Measurements from ENCODE around the gene FAM117B.

The FAM117B gene

DNA sequence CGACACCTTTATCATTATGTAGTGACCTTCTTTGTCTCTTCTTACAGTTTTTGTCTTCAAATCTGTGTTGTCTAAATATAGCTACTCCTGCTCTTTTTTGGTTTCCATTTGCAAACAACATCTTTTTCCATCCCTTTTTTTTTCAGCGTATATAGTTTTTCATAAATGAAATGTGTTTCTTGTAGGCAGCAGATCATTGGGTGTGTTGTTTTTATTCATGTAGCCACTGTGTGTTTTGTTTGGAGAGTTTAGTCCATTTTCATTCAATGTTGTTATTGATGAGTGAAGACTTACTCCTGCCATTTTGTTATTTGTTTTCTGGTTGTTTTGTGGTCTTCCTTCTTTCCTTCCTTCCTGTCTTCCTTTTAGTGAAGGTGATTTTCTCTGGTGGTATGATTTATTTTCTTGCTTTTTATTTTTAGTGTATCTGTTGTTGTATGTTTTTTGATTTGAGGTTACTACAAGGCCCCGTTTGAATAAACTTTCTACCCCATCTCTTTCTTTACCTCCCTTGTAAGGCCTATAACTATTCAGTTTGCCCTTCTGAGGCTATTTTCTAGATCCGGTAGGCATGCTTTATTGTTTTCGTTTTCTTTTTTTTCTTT, 81.4 kb downstream of the FAM117B start:
- no peak for TF ChIP-seq TAF1 (IDR thresholded peaks at IDR 0.05; ENCODE audit: borderline replicate concordance, low read depth, low read length)
- no peak for TF ChIP-seq POLR2AphosphoS5 (IDR thresholded peaks at IDR 0.05; ENCODE audit: low read depth, low read length)
- no peak for TF ChIP-seq POLR2A (IDR thresholded peaks at IDR 0.05; ENCODE audit: low read depth, low read length)
- no peak for FAIRE-seq
- DNase-seq (ENCODE audit: insufficient read length) = no peak

DNA sequence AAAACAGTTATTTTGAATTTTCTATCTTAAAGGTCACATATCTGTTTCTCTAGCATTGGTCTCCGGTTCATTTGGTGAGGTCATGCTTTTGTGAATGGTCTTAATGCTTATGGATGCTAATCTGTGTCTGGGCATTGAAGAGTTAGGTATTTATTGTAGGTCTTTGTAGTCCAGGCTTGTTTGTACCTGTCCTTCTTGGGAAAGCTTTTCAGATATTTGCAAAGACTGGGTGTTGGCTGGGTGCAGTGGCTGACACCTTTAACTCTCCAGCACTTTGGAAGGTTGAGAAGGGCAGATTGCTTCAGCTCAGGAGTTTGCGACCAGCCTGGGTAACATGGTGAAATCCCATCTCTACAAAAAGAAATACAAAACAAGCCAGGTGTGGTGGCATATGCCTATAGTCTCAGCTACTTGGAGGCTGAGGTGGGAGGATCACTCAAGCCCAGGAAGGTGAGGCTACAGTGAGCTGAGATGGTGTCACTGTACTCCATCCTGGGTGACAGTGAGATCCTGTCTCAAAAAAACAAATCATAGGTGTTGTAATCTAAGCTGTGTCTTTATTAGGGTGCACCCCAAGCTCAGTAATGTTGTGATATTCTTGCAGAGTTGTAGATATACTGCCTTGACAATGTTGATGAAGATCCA, 82.3 kb downstream of the FAM117B start:
- TF ChIP-seq TAF1 (IDR thresholded peaks at IDR 0.05; ENCODE audit: borderline replicate concordance, low read depth, low read length) (no peak), POLR2AphosphoS5 (IDR thresholded peaks at IDR 0.05; ENCODE audit: low read depth, low read length) (no peak)
- FAIRE-seq = no peak

DNA sequence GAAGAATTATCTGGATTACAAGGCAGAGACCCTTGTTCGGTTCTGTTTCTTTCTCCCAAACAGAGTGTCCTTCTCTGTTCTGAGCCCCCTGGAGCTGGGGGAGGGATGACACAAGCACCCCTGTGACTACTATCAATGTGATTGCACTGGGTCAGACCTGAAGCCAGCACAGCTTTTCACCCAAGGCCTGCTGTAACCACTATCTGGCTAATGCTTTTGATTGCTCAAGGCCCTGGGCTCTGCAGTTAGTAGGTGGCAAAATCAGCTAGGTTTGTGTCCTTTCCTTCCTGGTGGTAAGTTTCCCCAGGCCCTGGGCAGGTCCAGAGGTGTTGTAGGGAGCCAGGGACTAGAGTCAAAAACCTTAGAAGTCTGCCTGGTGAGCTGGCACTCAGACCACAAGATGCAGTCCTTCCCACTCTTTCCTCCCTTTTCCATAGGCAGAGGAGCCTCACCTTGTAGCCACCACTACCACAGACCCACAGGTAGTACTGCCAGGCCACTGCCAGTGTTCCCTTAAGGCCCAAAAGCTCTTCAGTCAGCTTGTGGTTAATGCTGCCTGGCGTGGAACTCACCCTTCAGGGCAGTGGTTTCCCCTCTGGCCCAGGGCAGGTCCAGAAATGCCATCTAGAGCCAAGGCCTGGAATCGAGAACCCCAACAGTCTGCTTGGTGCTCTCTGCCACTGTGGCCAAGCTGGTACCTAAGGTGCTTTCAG, 83.0 kb downstream of the FAM117B start:
- DNase-seq (ENCODE audit: insufficient read length) (no peak), FAIRE-seq (no peak)
- no peak for TF ChIP-seq POLR2A (IDR thresholded peaks at IDR 0.05; ENCODE audit: low read depth, low read length)

More for the DNA sequence above, 82.3 kb downstream of the FAM117B start:
- DNase-seq (ENCODE audit: insufficient read length) = no peak

DNA sequence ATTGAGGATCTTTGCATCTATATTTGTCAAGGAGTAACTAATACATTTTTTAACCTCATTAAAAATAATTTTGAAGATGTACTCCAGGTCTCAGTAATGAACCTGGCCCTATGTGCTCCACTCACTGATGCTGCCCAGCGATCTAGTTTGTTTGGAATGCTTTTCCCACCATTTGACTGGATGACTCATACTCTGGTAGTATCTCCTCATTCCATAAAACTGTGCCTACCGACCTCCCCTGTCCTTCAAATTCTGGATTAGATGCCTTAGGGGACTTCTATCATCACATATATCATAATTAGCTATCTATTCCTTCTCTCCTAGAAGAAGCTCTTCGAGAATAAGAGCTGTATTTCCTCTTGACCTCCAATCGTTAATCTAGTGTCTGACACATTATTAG, 83.8 kb downstream of the FAM117B start:
- no peak for FAIRE-seq
- DNase-seq (ENCODE audit: insufficient read length) = no peak
- TF ChIP-seq POLR2A (IDR thresholded peaks at IDR 0.05; ENCODE audit: low read depth, low read length) (no peak), POLR2AphosphoS5 (IDR thresholded peaks at IDR 0.05; ENCODE audit: low read depth, low read length) (no peak), TAF1 (IDR thresholded peaks at IDR 0.05; ENCODE audit: borderline replicate concordance, low read depth, low read length) (no peak)

DNA sequence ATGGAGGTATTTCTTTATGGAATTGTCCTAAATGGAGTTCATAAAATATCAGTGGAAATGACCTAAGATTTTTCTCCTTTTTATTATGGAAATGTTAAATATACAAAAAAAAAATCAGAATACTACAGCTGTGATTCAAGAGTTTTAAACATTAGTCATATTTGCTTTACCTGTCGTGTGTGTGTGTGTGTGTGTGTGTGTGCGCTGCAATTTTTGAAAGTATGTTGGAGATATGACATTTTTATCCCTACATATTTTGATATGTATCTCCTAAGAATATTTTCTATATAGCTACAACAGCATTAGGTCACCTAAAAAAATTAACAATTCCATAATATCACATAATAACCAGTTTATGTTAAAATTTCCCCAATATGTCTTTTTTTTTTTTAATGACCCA, 85.5 kb downstream of the FAM117B start:
- FAIRE-seq (no peak), DNase-seq (ENCODE audit: insufficient read length) (no peak)
- TF ChIP-seq POLR2A (IDR thresholded peaks at IDR 0.05; ENCODE audit: low read depth, low read length) (no peak), POLR2AphosphoS5 (IDR thresholded peaks at IDR 0.05; ENCODE audit: low read depth, low read length) (no peak), TAF1 (IDR thresholded peaks at IDR 0.05; ENCODE audit: borderline replicate concordance, low read depth, low read length) (no peak)

DNA sequence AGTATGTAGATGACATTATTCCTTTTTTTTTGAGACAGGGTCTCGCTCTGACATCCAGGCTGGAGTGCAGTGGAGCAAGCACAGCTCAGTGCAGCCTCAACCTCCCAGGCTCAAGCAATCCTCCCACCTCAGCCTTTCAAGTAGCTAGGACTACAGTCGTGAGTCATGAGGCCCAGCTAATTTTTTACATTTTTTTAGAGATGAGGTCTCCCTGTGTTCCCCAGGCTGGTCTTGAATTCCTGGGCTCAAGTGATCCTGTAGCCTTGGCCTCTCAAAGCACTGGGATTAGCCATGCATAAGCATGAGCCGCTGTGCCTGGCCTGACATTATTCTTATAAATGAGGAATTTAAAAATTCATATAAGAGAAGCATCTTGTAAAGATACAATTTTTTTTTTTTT, 86.9 kb downstream of the FAM117B start:
- no peak for DNase-seq (ENCODE audit: insufficient read length)
- no peak for FAIRE-seq
- TF ChIP-seq TAF1 (IDR thresholded peaks at IDR 0.05; ENCODE audit: borderline replicate concordance, low read depth, low read length) (no peak), POLR2A (IDR thresholded peaks at IDR 0.05; ENCODE audit: low read depth, low read length) (no peak), POLR2AphosphoS5 (IDR thresholded peaks at IDR 0.05; ENCODE audit: low read depth, low read length) (no peak)

DNA sequence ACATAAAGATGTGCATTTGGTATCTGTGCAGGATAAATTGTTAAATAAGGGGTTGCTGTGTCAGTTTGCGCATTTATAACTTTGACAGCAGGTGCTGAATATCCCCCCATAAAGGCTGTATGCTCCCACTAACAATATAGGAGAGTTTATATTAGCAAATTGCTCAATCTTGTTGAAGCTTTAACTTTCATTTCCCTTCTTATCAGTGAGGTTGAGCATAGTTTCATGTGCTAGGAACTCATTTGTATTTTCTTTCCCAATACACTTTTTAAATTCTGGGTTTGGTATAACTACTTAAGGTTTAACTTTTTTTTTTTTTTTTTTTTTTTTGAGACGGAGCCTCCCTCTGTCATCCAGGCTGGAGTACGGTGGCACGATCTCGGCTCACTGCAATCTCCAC, 89.0 kb downstream of the FAM117B start:
- FAIRE-seq (no peak), DNase-seq (ENCODE audit: insufficient read length) (no peak)
- TF ChIP-seq POLR2AphosphoS5 (IDR thresholded peaks at IDR 0.05; ENCODE audit: low read depth, low read length) = no peak
- no peak for TF ChIP-seq TAF1 (IDR thresholded peaks at IDR 0.05; ENCODE audit: borderline replicate concordance, low read depth, low read length)
- TF ChIP-seq POLR2A (IDR thresholded peaks at IDR 0.05; ENCODE audit: low read depth, low read length) = no peak

DNA sequence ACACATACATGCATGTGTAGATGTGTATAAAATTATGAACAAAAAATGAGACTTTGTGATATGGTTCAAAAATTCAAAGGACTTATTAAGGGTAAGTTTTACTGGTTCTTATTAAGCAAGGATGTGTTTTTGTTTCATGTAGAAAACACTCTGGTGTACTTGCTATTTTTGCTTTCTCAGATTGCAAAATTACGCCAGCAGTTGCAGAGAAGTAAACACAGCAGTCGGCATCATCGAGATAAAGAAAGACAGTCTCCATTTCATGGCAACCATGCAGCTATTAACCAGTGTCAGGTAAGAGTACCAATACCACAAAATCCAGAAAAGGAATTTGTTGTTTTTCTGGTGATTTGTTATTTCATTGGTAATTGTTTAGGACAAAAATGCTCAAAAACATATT, 91.3 kb downstream of the FAM117B start:
- FAIRE-seq = no peak
- no peak for DNase-seq (ENCODE audit: insufficient read length)
- TF ChIP-seq POLR2AphosphoS5 (IDR thresholded peaks at IDR 0.05; ENCODE audit: low read depth, low read length) (no peak), TAF1 (IDR thresholded peaks at IDR 0.05; ENCODE audit: borderline replicate concordance, low read depth, low read length) (no peak), POLR2A (IDR thresholded peaks at IDR 0.05; ENCODE audit: low read depth, low read length) (no peak)

DNA sequence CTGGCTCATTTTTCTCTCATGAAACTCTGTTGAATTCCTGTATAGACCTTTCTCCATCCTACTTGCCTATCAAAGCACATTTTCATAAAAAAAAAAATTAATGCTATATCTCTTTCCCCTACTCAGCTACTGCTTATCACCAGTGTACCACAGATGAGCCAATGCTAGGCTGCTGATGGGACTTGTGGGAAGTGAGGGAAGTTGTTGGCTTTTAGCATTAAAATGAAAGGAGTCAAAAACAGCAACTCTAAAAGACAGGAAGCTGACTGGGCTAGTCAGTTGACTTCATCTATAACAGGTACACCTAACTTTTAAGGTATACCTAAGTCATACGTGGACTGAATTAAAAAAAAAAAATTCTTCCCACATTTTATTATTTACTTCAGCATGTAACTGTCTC, 102.1 kb downstream of the FAM117B start:
- TF ChIP-seq POLR2A (IDR thresholded peaks at IDR 0.05; ENCODE audit: low read depth, low read length) (no peak), POLR2AphosphoS5 (IDR thresholded peaks at IDR 0.05; ENCODE audit: low read depth, low read length) (no peak), TAF1 (IDR thresholded peaks at IDR 0.05; ENCODE audit: borderline replicate concordance, low read depth, low read length) (no peak)
- FAIRE-seq = no peak
- DNase-seq (ENCODE audit: insufficient read length) = no peak

DNA sequence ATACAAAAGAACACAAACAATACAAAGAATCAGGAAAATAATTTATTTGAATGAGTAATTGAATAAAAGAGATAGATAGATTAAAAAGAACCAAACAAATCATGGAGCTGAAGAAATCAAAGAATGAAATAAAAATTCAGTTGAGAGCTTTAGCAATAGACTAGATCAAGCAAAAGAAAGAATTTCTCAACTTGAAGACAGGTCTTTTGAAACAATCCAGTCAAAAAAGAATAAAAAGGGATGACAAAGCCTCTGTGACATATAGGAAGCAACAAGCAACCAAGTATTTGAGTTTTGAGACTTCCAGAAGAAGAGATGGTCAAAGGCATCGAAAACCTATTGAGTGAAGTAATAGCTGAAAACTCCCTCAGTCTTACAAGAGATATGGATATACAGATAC, 108.8 kb downstream of the FAM117B start:
- TF ChIP-seq TAF1 (IDR thresholded peaks at IDR 0.05; ENCODE audit: borderline replicate concordance, low read depth, low read length) = no peak
- no peak for TF ChIP-seq POLR2A (IDR thresholded peaks at IDR 0.05; ENCODE audit: low read depth, low read length)
- no peak for TF ChIP-seq POLR2AphosphoS5 (IDR thresholded peaks at IDR 0.05; ENCODE audit: low read depth, low read length)
- FAIRE-seq (no peak), DNase-seq (ENCODE audit: insufficient read length) (no peak)

DNA sequence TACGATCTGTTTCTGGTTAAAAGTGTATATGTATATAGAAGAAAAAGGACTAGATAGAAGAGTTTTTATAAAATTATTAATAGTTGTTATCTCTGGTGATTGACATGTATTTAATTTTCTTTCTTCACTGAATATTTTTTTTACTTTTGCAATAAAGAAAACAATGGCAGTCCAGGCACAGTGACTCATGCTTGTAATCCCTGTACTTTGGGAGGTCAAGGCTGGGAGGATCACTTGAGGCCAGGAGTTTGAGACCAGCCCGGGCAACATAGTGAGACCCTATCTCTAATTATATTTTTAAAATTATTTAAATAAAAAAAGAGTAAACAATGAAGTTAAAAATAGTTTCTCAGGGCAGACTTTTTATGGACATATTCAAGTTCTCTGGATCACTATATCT, 114.7 kb downstream of the FAM117B start:
- DNase-seq (ENCODE audit: insufficient read length) (no peak), FAIRE-seq (no peak)
- no peak for TF ChIP-seq TAF1 (IDR thresholded peaks at IDR 0.05; ENCODE audit: borderline replicate concordance, low read depth, low read length)
- no peak for TF ChIP-seq POLR2A (IDR thresholded peaks at IDR 0.05; ENCODE audit: low read depth, low read length)
- TF ChIP-seq POLR2AphosphoS5 (IDR thresholded peaks at IDR 0.05; ENCODE audit: low read depth, low read length) = no peak
